HL-60/S4 treated with phorbol 12-myristate 13-acetate at 8.2 ng/mL for 4 days and 3 days (cell line): Measurements from ENCODE around the gene EGFR.

Experiments
- in situ Hi-C: fragments of 300-500 bp; cut with MboI; formaldehyde crosslinking; loops from 2 replicates; pipeline ENCODE4 v1.15.0; 2022; ENCODE audit warnings: low sequenced_read_pairs

Gene EGFR

GRCh38 chr7:55240418-55241142 lies 221.8 kb downstream of the EGFR start:
- in situ Hi-C loops, result no loop called here

- in situ Hi-C loops, result no loop called here
Observed at GRCh38 chr7:55241958-55242357, 223.1 kb downstream of the EGFR start.

- in situ Hi-C loops, result no loop called here
Observed at GRCh38 chr7:55242613-55243012, 223.8 kb downstream of the EGFR start.

GRCh38 chr7:55244006-55244745 lies 225.4 kb downstream of the EGFR start:
- in situ Hi-C loops, result no loop called here

GRCh38 chr7:55245271-55245723 lies 226.5 kb downstream of the EGFR start:
- in situ Hi-C loops, result no loop called here

GRCh38 chr7:55246171-55246570 lies 227.4 kb downstream of the EGFR start:
- in situ Hi-C loops, result no loop called here

GRCh38 chr7:55247428-55247827 lies 228.6 kb downstream of the EGFR start:
- in situ Hi-C loops, result no loop called here

GRCh38 chr7:55248526-55248925 lies 229.7 kb downstream of the EGFR start:
- in situ Hi-C loops, result no loop called here

- in situ Hi-C loops, result no loop called here
Observed at GRCh38 chr7:55249332-55249731, 230.5 kb downstream of the EGFR start.

- in situ Hi-C loops, result no loop called here
Observed at GRCh38 chr7:55250313-55250712, 231.5 kb downstream of the EGFR start.

GRCh38 chr7:55251313-55251712 lies 232.5 kb downstream of the EGFR start:
- in situ Hi-C loops, result no loop called here

- in situ Hi-C loops, result no loop called here
Observed at GRCh38 chr7:55251911-55252310, 233.1 kb downstream of the EGFR start.

- in situ Hi-C loops, result no loop called here
Observed at GRCh38 chr7:55252386-55252785, 233.6 kb downstream of the EGFR start.

- in situ Hi-C loops, result no loop called here
Observed at GRCh38 chr7:55253188-55253587, 234.4 kb downstream of the EGFR start.

- in situ Hi-C loops, result no loop called here
Observed at GRCh38 chr7:55254242-55254595, 235.4 kb downstream of the EGFR start.

- in situ Hi-C loops, result no loop called here
Observed at GRCh38 chr7:55254596-55255495, 236.0 kb downstream of the EGFR start.

GRCh38 chr7:55255496-55256445 lies 237.0 kb downstream of the EGFR start:
- in situ Hi-C loops, result no loop called here

GRCh38 chr7:55258631-55259030 lies 239.8 kb downstream of the EGFR start:
- in situ Hi-C loops, result no loop called here

- in situ Hi-C loops, result no loop called here
Observed at GRCh38 chr7:55260171-55260570, 241.4 kb downstream of the EGFR start.

GRCh38 chr7:55260676-55261385 lies 242.0 kb downstream of the EGFR start:
- in situ Hi-C loops, result no loop called here
